ENCODE data around the gene HMOX1.

Gene HMOX1

DNA sequence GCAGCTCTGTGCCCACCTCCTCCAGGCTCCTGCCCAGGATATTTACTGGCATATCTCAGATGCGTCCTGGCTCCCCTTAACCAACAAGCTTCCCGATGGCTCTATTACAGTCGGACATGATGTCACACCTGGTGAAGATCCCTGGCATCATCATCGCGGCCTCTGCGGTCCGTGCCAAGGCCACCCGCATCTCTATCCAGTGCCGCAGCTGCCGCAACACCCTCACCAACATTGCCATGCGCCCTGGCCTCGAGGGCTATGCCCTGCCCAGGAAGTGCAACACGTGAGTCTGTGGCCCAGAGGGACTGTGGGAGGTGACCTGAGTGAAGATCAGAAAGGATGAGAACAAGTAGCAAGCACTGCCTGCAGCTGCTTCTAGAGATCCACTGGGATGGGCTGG, 25.5 kb downstream of the HMOX1 start:
- DNase-seq (ENCODE audit: low spot score), result no peak

DNA sequence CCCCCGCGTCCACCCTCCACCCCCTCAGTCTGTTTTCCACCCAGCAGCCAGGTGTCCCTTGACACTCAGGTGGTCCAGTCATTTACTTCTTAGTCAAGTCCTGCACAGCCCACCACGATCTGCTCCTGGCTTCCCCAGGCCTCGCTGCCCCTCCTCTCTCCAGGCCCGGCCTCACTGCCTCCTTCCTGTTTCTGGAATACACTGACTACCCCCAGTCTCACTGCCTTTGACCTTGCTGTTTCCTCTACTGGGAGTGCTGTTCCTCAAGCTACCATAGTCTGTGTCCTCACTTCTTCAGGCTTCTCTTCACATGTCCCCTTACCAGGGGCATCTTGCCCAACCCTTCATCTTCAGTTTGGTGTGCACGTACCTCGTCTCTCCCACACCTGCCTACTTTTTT, 26.5 kb downstream of the HMOX1 start:
- no peak for DNase-seq (ENCODE audit: low spot score)

DNA sequence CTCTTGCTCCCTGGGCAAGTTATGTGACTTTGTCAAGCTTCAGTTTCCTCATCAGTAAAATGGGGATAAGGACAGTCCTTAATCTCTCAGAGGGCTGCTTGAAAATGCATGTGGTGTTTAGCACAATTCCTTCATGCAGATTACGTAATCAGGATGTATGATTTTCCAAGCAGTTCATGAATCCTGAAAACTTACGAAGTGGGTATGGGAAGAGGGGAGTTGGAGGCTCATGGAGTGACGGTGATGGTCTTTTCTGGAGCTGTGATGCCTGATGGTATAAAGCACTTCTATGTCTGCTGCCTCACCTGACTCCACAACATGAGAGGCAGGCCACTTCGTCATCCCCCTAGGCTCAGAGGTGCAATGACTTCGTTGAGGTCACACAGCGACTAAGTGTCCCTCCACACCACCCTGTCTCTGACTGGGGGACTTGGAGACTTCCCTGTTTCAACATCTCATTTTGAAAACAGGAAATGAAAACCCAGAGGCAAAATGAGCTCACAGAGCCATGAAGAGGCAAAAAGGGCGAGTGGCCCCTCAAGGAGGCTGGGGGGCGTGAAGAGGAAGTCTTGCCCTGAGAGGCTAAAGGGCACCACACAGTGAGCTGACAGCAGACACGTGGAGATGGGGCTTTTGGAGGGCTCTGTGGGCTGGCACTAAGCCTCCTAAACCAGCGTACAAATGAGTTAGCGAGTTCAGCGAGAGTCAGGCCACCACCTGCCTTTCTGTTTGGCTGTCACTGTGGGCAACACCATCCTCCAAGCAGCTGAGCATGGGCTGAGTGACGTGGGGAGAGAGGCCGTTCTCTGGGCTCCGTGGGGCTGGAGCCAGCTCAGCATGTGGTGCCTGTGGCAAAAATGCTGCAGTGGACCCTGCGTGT, 29.1 kb downstream of the HMOX1 start:
- peak; percentile 80 for DNase-seq (ENCODE audit: low spot score)

DNA sequence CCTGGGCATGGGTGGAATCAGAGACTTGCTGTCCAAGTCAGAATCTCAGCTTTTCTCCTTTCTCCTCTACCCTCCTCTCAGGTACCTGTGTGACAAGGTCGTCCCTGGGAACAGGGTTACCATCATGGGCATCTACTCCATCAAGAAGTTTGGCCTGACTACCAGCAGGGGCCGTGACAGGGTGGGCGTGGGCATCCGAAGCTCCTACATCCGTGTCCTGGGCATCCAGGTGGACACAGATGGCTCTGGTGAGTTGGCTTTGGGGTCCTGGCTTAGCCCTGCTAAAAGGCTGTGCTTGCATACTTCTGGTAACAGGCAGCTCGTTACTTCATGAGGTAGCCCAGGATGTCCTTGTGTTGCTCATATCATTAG, 29.8 kb downstream of the HMOX1 start:
- DNase-seq (ENCODE audit: low spot score), result no peak

DNA sequence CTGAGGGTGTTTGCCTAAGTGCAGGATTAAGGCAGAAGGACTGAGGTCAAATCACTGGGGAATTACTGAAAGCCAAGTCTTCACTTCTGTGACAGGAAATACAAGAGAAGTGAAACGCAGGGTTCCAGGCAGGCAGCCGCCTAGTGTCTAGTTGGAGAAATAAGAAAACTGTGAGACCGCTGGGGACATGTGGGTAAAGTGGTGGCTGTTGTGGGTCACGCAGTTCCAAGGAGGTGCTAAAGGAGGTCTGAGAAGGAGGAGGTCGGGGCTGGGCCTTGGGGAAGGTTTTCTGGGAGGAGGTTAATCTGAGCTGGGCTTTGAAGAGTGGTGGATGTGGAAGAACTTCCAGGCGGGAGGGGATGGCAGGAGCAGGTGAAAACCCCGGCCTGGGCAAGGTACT, 30.2 kb downstream of the HMOX1 start:
- DNase-seq (ENCODE audit: low spot score), result no peak

DNA sequence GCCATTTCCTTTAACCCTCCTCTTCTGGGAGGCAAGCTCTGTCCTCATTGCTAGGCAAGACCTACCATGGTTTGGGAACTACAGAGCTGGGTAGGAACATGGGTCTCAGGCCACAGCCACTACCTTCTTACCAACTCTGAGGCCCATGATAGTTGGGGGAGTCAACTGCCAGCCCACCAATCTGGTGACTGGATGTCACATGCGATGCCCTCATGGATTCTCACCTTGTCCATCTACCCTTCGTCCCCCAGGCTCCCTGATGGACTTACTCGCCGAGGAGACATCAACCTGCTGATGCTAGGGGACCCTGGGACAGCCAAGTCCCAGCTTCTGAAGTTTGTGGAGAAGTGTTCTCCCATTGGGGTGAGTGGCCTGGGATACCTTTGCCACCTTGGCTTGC, 32.7 kb downstream of the HMOX1 start:
- no peak for DNase-seq (ENCODE audit: low spot score)

DNA sequence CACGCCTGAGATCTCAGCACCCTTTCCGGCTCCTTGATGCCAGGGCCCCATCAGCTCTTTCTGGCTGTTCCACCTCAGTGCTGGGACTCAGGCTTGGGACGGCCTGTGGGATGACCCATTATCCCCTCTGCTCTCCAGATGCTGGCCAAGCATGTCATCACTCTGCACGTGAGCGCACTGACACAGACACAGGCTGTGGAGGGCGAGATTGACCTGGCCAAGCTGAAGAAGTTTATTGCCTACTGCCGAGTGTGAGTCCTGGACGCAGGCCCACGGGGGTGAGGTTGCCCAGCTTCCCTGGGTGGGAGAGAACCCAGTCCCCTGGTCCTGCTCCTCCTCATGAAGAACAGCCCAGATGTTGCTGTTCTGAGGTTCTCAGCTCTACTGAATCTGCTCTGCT, 36.7 kb downstream of the HMOX1 start:
- DNase-seq (ENCODE audit: low spot score), result no peak

DNA sequence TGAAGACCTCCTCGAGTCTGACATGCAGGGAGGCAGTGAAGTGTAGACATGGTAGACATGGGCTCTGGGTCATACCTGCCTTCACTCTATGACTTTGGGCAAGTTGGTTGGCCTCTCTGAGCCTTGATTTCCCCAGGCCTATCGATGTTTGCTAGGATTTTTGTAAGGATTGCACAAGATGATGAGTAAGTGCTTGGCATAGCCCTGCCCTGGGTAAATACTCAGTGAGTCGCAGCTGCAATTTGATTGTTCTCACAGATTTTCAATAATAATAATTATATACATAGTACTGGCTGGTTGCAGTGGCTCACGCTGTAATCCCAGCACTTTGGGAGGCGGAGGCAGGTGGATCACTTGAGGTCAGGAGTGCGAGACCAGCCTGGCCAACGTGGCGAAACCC, 37.2 kb downstream of the HMOX1 start:
- no peak for DNase-seq (ENCODE audit: low spot score)

DNA sequence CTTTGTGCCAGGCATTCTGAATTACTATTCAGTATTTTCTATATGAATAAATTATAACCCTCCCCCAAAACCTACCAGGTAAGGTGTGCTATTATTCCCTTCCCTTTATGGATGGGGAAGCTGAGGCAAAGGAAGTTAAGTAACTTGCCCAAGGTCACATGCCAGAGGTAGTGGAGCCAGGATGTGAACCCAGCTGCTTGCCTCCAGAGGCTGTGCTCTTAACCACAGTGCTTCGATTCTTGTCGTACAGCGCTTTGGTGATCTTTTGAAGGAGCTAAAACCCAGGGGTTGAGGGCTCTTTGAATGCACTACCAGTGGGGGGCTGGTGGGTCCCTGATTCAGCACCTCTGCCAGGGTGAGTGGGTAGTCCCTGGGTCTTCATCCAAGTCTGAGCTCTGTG, 37.8 kb downstream of the HMOX1 start:
- no peak for DNase-seq (ENCODE audit: low spot score)

DNA sequence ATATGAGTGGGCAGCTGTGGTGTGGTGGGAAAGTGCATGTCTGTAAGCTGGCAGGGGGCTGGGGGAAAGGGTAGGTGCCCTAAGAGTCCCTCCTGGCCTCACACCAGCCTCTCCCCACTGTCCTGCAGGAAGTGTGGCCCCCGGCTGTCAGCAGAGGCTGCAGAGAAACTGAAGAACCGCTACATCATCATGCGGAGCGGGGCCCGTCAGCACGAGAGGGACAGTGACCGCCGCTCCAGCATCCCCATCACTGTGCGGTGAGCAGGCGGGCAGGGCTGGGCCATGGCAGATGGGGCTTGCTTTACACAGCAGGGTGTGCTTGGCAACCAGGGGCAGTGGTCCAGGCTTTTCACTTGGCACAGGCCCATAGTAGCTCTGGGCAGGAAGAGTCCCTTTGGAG, 38.9 kb downstream of the HMOX1 start:
- DNase-seq (ENCODE audit: low spot score), result no peak

DNA sequence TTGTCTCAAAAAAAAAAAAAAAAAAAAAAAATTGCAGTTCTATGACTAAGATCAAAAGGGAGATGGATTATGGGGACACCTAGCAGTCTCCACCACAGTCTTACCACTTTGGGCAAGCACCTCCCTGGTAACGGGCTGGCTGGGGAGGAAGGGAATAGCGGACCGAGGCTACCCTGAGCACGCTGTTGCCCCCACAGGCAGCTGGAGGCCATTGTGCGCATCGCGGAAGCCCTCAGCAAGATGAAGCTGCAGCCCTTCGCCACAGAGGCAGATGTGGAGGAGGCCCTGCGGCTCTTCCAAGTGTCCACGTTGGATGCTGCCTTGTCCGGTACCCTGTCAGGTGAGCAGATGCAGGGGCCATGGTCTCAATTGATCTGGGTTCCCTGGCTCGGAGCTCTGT, 40.2 kb downstream of the HMOX1 start:
- no peak for DNase-seq (ENCODE audit: low spot score)

DNA sequence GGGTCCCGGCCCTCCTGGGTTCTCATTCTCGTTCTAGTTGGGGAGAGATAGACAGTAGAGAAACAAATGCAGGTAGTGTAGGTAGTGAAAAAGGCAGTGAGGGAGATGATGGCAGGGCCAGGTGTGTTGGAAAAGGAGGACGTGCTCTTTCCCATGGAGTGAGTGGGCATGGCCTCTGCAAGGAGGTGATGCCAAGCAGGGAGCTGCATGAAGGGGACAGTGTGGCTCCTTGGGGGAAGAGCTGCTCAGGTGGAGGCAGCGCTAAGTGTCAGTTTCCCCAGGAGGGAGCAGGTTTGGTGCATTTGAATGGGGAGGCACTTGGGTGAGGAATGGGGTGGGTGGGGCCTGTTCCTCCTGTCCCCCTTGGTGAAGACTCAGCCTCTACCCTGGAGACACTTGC, 41.2 kb downstream of the HMOX1 start:
- no peak for DNase-seq (ENCODE audit: low spot score)

DNA sequence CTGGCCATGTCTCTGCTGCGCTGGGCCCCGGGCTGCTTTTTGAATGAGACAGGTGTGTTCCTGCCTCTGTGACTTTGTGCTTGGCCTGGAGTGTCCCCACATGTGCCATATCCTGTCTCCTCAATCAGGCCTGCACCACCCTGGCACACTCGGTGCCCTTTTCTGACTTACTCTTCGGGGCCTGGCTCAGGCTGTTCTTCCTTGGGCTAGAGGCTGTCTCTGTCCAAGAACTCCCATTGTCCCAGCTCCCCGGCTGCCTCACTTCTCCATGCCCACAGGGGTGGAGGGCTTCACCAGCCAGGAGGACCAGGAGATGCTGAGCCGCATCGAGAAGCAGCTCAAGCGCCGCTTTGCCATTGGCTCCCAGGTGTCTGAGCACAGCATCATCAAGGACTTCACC, 42.0 kb downstream of the HMOX1 start:
- no peak for DNase-seq (ENCODE audit: low spot score)

DNA sequence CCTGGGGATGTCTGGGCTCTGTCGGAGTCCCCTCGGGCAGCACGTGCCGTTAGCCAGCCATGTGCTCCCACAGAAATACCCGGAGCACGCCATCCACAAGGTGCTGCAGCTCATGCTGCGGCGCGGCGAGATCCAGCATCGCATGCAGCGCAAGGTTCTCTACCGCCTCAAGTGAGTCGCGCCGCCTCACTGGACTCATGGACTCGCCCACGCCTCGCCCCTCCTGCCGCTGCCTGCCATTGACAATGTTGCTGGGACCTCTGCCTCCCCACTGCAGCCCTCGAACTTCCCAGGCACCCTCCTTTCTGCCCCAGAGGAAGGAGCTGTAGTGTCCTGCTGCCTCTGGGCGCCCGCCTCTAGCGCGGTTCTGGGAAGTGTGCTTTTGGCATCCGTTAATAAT, 43.2 kb downstream of the HMOX1 start:
- DNase-seq (ENCODE audit: low spot score), result no peak

DNA sequence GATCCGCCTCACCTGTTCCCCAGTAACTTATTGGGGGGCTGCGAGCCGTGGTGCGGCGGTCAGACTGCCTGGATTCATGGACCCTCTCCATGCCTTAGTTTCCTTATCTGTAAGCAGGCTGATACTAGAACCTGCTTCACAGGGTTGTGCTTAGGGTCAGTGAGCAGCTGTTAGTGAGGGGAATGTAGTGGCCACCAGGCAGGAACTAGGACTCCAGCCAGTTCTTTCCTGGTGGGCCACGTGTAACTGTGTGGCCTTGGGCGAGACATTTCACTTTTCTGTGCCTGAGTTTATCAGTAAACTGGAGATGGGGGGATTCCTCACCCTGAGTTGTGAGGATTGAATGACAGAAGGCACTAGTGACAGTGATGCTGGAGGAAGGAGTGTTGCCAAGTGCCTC, 43.9 kb downstream of the HMOX1 start:
- DNase-seq (ENCODE audit: low spot score), result no peak

DNA sequence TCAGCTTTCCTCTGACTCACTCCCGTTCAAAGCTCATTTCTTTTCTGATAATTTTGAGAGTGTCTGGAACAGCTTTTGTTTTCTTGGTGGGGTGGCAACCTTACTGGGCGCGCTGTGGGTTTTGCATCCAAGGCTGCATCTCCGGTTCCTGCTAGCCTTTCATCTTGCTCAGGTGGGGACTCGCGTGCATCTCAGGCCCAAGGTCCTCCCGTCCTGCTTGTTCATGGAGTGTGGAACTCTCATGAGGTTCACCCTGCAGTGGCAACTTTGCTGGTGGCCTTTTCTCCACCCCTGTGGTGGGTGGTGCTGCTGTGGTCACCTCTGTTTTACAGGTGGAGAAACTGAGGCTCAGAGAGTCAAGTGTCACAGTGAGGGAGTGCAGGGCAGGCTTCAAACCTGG, 44.6 kb downstream of the HMOX1 start:
- no peak for DNase-seq (ENCODE audit: low spot score)

DNA sequence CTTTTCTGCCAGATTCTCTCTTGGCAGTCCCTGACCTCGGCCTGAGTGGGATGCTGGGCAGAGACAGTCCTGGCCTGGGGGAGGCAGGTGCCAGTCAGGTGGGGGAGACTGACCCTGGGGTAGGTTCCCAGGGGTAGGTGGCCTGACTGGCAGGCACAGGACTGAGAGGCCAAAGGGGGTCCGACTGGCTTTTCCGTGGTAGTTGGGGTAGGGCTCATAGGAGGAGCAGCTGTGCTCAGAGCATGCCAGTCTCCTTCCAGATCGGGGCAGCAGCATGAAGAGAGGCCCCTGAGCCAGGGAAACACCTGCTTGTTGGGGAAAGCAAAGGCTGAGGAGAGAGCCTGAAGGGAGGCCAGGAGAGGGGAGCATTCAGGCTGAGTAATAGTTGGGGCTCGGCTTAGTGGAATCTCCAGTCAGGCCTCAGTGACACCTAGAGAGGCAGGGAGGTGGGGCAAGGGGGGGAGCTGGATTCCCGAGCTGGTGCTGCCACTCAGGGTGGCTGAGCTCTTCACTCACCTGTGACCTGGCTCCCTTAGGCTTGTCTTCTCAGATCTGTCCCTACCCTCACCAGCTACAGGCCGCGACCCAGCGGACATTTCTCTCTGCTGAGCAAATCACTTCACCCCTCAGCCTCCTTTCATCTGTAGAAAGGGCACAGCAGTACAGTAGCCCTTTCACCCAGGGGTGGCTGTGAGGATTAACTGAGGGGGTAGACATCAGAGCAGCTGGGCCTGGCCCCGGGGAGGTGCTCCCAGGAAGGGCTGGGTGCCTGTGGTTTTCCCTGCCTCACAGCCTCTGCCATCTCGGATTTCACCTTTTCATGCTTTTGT, 45.3 kb downstream of the HMOX1 start:
- DNase-seq (ENCODE audit: low spot score), result no peak

DNA sequence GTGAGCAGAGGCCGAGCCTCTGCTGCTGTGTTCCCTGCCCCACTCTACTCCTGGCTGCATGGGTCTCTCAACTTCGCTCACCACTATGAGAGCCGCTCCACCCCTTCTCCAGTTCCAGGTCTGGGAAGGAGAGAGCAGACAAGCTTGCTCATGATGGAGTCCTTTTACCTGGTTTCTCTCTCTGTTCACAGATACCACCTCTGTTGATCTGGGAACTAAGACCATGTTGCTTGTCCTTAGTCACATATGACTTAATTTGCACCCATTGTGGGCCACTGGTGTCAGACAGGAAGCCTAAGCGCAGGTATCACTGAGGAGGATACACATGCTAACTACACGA, 45.9 kb downstream of the HMOX1 start:
- DNase-seq (ENCODE audit: low spot score), result no peak

DNA sequence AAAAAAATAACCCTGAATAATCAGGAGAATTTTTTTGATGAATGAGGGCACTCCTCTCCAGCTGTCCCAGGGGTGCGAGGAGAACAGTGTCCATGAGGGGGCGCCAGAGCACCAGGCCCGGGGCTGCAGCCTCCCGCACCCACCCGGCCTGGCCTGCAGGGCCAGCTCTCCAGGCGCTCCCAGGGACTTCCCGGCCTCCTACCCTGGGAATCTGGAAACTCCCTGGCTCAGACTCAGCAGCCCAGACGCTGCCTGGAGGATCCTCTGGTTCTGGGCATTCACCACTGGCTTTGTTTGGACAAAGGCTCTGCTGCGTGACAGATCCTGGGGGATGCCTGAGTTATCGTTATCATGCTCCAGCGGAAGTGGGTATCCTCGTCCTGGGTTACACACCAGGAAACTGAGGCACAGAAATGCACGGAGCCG, 50.0 kb downstream of the HMOX1 start:
- DNase-seq (ENCODE audit: low spot score), result peak; percentile 82

DNA sequence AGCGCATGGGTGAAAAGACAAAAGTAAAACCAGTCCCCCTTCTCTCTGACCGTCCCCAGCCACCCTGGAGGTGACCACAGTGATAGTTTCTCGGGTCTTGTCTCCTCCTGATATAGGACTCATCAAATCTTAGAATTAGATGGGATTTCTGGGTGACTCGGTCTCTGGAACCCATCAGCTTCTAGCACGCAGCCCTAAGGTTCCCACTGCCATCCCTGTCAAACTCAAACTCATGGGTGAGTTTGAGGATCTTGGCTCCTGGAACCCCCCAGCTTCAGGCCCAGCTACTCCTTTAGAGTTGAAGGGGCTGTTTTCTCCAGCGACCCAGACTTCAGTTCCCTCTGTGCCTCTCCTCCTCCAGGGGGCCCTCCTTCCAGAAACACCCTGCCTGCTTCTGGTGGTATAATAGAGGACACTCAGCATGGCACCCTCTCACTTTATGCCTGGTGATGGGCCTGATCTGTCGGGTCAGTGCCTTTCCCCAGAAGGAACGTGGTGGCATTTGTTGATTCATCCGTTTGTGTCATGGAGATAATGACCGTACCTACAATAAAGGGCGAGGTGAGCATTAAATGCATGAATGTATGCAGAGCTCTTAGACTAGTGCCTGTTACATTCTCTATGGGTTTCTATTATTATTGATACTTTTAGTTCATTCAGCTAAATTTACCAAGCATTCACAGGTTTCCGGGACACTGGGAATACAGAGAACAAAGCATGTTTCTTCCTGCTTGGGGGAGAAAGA, 50.8 kb downstream of the HMOX1 start:
- DNase-seq (ENCODE audit: low spot score), result no peak

DNA sequence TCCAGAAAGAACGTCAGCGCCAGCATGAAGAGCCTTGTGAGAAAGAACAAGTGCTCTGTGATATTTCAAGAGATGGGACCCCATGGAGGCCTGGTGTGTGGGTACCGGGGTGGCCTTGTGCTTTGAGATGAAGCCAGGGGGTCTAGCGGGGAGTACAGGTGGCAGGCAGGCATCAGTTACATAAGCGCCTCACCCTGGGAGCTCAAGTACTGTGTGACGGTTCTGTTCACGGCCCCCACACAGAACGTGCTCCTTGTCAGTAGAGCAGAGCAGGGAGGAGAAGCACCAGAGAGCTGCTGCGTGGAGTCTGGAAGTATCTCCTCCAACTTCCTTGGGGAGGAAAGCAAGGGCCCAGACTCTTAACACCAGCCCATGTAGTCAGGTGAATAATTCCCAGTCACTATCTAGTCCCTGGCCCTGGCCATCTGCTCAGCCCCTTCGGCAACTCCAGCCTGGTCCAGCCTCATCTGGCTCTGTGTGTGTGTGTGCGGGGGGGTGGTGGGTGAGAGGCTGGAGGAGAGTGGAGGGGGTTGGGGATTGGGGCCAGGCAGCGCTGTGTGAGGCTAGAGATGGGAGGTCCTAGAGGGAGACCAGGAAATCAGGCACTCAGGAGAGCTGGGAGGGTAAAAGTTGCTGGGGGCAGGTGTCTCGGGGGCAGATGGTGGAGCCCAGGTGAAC, 51.5 kb downstream of the HMOX1 start:
- DNase-seq (ENCODE audit: low spot score), result no peak

DNA sequence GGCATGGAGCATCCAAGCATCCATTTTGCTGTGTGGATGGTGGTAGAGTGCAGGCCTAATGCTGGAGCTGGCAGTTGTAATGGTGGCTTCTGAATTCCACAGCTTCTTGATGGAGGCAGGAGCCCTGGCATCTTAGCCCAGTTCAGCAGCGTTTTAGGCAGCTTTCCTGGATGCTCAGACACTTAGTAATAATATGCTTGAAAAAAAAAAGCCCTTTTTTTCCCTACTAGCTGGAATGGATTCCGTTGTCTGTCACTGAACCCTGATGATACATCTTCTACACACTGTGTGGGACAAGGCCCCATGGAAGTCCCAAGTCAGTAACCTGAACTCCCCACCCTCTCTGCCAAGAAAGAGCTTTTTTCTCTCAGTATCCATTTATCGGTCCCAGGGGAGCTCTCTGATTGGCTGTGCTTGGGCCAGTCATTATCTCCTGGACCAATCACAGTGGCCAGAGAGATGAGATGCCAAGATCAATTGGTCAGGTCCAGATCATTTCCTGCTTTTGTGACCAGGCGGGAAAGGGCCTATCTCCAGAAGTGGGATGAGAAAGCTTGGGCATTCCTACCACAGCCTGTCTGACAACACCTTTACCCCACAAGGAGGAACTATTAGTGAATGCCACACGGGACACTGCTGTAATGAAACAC, 53.3 kb downstream of the HMOX1 start:
- DNase-seq (ENCODE audit: low spot score), result no peak

Data from Ammon's horn (tissue), 1 donor.